Thymus (tissue), 11 donors: Measurements from ENCODE around the gene SMIM41. TPM values are rescaled to one million over a fixed set of nuclear protein-coding genes. Genes with fewer than 3 reads are reported as not detected.

Experiments used
- DNase-seq, 9 donors: peaks; one replicate each; pipeline ENCODE4 v3.0.0-alpha.2; 2013; ENCODE audit warnings: low spot score in 9 of 9, low read depth in 6 of 9, missing footprints in 1 of 9
- H3K27ac ChIP-seq, 2 donors: one replicate each; pipeline ENCODE4 v1.5.1; 2013; ENCODE audit warnings: control low read depth in 1 of 2, low read depth in 1 of 2, low read length in 1 of 2, mild to moderate bottlenecking in 1 of 2, moderate library complexity in 1 of 2
- H3K27me3 ChIP-seq, 2 donors: one replicate each; pipeline ENCODE4 v1.5.1; 2013; ENCODE audit warnings: low read length in 1 of 2; ENCODE audit not compliant: control insufficient read depth in 2 of 2, insufficient read depth in 1 of 2
- H3K36me3 ChIP-seq, 2 donors: one replicate each; pipeline ENCODE4 v1.5.1; 2013; ENCODE audit warnings: low read length in 1 of 2, mild to moderate bottlenecking in 1 of 2, moderate library complexity in 1 of 2; ENCODE audit not compliant: control insufficient read depth in 2 of 2, insufficient read depth in 2 of 2
- H3K4me1 ChIP-seq, 2 donors: one replicate each; pipeline ENCODE4 v1.5.1; 2013; ENCODE audit warnings: low read length in 2 of 2; ENCODE audit not compliant: control insufficient read depth in 2 of 2, insufficient read depth in 2 of 2
- H3K4me3 ChIP-seq, 2 donors: one replicate each; pipeline ENCODE4 v1.5.1; 2013; ENCODE audit warnings: low read length in 2 of 2, control low read depth in 1 of 2, mild to moderate bottlenecking in 1 of 2
- H3K9me3 ChIP-seq, 2 donors: one replicate each; pipeline ENCODE4 v1.5.1; 2013; ENCODE audit warnings: low read length in 1 of 2, mild to moderate bottlenecking in 1 of 2; ENCODE audit not compliant: control insufficient read depth in 2 of 2, insufficient read depth in 1 of 2
- WGBS: extraction: QIAGEN DNeasy Blood & Tissue Kit; methylation state at CpG from one replicate; pipeline ENCODE4 v1.1.7; 2013; 5-methylcytosine and 5-hydroxymethylcytosine counted together
- polyA plus RNA-seq: library from polyadenylated mRNA; stranded (reverse); fragments of 200-250 nt; gene quantifications from one replicate; pipeline ENCODE4 v1.2.3, GENCODE V29; 2013
- total RNA-seq: library from RNA; stranded (reverse); fragments of 120-200 nt; gene quantifications from one replicate; pipeline ENCODE4 v1.2.4, GENCODE V29; 2013
- donor health status: healthy.

The SMIM41 gene
- total and polyA plus RNA-seq, 2 donors = 0.14 to 0.42 TPM

DNA sequence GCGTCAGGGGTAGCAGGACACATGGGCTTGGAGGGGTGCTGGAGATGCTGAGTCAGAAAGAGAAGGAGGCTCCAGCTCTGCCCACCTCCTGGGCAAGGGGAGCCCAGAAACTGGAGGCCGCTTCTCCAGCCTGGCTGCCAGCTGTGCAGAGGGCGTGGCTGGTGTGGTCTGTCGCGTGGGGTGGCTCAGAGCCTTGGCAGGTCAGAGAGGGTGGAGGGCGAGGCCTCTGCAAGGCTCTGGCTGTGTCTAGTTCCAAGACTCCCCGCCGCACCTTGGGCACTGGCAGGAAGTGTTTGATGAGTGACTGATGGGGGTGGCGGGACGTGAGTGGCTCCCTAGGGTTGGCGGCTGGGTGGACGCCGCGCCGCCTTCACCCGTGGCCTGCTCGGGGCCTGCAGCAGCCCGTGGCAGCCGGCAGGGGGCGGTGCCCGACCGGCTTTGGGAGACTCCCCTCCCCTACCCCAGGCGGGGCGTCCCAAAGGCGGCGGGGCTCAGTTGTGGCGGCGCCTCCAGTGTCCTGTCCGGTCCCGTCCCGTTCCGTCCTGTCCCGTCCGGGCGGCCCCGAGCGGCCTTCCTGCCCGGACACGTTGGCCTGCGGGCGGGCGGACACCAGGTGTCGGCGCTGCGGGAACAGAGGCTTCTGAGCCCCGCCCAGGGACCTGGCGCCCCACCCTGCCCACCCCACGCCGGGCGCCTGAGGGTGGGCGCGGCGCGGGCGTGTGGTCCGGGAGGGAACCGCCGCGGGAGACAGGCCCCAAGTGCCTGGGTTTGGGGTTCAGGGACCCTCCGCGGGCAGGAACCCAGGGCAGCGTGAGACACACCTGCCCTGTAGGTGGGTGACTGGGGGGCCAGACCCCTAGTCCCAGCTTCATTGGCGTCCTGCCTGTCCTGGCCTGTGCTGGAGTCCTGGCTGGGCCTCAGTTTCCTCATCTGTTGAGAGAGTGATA is 72.6 kb downstream of the SMIM41 start:
- no peaks in the 10 kb centered on the region for H3K36me3 ChIP-seq
- peak overlapping the region in 1 of 2 donors; percentile 75 for H3K27ac ChIP-seq
- peak in 5 of 9 donors; percentile 11 to 57 (median 39) for DNase-seq
- H3K4me3 ChIP-seq = peak overlapping the region in 1 of 2 donors; percentile 22
- H3K4me1 ChIP-seq = peaks cover 3 to 29% of the 10 kb centered on the region in 2 donors
- 14% methylated on average over 63 of the region's 63 CpGs for WGBS
- H3K27me3 ChIP-seq = peaks cover 6 to 41% of the 10 kb centered on the region in 2 donors
- H3K9me3 ChIP-seq = no peaks in the 10 kb centered on the region

DNA sequence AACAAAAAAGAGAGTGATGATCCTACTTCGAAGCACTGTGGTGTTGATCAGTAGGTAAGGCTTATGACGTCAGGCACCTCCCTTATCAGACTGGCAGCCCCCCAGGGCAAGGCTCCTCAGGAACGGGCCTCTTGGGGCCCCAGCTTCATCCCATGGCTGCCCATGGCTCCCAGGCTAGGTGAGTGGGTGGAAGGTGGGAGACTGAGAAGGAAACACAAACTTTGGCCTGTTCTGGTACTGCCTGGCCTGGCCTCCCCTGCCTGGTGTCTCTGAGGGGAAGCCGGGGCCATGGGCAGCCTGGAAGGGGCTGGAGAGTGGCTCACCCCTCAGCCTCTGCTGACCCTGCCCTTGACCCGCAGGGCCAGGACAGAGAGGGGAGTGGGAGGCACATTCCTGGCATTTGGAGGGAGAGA is 73.4 kb downstream of the SMIM41 start:
- Histone ChIP-seq H3K9me3 (no peaks in the 10 kb centered on the region), H3K27ac (peak overlapping the region in 1 of 2 donors; percentile 75), H3K36me3 (no peaks in the 10 kb centered on the region), H3K4me1 (peaks cover 3 to 29% of the 10 kb centered on the region in 2 donors), H3K4me3 (no peak overlapping the region), H3K27me3 (peaks cover 6 to 42% of the 10 kb centered on the region in 2 donors)
- no peak for DNase-seq
- 95% methylated on average over 5 of the region's 5 CpGs for WGBS

DNA sequence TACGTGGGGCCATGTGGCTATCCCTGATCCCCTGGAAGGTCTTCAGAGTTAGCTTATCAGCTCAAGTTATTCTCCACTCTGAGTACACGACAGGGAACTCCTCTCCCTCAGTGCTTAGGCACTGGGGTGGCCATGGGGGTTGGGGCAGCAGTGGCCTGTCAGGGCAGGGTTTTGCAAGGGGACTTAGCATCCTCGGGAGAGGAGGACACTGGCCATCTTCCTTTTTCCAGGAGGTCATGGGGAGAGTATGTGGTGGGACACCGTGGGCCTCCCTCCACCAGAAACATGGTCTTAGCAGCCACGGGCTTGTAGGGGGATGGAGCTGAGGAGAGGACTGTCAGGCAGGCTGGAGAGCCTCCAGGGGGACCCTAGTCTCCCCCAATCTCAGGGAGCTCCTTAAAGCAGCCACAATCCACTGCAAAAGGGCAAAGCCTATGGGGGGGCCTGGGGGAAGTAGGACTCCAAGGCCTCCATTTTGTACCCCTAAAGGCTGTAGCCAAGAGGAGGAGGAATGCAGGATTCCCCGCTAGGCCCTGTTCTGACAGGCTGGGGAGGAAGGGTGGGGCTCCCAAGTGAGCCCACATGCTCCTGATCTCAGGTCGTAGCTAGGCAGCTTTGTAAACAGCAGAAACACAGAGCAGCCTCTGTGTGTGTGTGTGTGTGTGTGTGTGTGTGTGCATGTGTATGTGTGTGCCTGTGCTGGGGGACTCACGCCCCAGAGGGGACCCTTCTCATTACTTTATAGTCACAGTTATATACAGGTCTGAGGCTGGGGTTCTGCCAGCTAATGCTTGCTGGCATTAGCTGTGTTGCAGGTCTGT is 75.8 kb downstream of the SMIM41 start:
- Histone ChIP-seq H3K9me3 (no peaks in the 10 kb centered on the region), H3K4me3 (no peak overlapping the region), H3K27me3 (peaks cover 6 to 38% of the 10 kb centered on the region in 2 donors), H3K27ac (peak overlapping the region; percentile 36 to 55), H3K36me3 (no peaks in the 10 kb centered on the region), H3K4me1 (peaks cover 3 to 17% of the 10 kb centered on the region in 2 donors)
- peak in 1 of 9 donors; percentile 44 for DNase-seq
- 83% methylated on average over 8 of the region's 8 CpGs for WGBS

- Histone ChIP-seq H3K4me3 (no peak overlapping the region), H3K27ac (no peak overlapping the region), H3K9me3 (no peaks in the 10 kb centered on the region), H3K4me1 (peaks cover 3 to 15% of the 10 kb centered on the region in 2 donors), H3K27me3 (peaks cover 6 to 31% of the 10 kb centered on the region in 2 donors), H3K36me3 (no peaks in the 10 kb centered on the region)
- 85% methylated on average over 4 of the region's 4 CpGs for WGBS
- DNase-seq = no peak
Observed at GRCh38 chr12:52156311-52156710, 76.8 kb downstream of the SMIM41 start.

DNA sequence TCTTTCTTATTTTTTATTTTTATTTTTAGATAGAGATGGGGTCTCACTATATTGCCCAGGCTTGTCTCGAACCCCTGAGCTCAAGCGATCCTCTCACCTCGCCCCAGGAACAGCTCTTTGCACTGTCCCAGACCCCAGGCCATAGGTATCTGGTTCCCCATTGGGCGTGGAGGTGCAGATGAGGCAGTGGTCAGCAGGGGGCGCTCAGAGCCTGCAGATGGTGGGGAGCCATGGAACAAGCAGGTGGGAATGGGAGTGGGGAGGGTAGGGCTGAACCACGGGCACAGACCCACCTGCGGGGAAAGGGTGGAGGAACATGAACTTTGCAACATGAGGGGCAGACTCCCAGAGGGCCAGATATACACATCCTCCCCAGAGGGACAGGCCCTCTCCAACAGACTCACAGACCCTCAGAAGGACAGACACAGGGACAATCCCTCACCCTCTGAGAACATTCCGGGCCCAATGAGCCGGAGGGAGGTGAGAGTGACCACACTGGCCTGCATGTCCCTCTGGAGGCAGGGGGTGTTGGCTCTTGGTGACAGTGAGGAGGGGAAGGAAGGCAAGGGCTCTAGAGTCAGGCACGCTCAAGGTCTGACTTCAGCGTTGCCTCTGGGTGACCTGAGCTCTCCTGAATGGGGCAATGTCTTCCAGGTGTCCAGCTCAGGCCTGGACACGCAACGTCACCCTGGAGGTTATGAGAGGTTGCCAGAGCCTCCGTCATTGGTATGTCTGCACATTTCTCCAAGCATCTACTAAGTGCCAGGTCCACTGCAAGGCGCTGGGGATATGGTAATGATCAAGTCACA is 77.5 kb downstream of the SMIM41 start:
- Histone ChIP-seq H3K27me3 (peaks cover 6 to 24% of the 10 kb centered on the region in 2 donors), H3K4me3 (no peak overlapping the region), H3K36me3 (no peaks in the 10 kb centered on the region), H3K4me1 (peaks cover 3 to 8% of the 10 kb centered on the region in 2 donors), H3K9me3 (no peaks in the 10 kb centered on the region), H3K27ac (peak overlapping the region in 1 of 2 donors; percentile 50)
- WGBS = 56% methylated on average over 15 of the region's 15 CpGs
- peak in 6 of 9 donors; percentile 23 to 63 (median 44) for DNase-seq

- no peak overlapping the region for H3K27ac ChIP-seq
- no peaks in the 10 kb centered on the region for H3K9me3 ChIP-seq
- peaks cover 0 to 8% of the 10 kb centered on the region in 2 donors for H3K4me1 ChIP-seq
- no peaks in the 10 kb centered on the region for H3K36me3 ChIP-seq
- DNase-seq = no peak
- no peak overlapping the region for H3K4me3 ChIP-seq
- H3K27me3 ChIP-seq = peaks cover under 1 to 17% of the 10 kb centered on the region in 2 donors
- WGBS = 96% methylated on average over 5 of the region's 5 CpGs
Observed at GRCh38 chr12:52157566-52158150, 78.2 kb downstream of the SMIM41 start.

Other genes with a start within 250 kb of the SMIM41 start
- gene FIGNL2, start 231.0 kb upstream of the SMIM41 start, total RNA-seq = 0.38 TPM
- gene FIGNL2, start 231.0 kb upstream of the SMIM41 start, polyA plus RNA-seq = 0.52 TPM
- gene ANKRD33, start 191.6 kb upstream of the SMIM41 start, total RNA-seq = not detected
- 0.02 TPM for gene ANKRD33, start 191.6 kb upstream of the SMIM41 start, polyA plus RNA-seq
- gene ACVRL1, start 172.2 kb upstream of the SMIM41 start, total RNA-seq = 14.9 TPM
- 8.9 TPM for gene ACVRL1, start 172.2 kb upstream of the SMIM41 start, polyA plus RNA-seq
- 7.2 TPM for gene ACVR1B, start 128.0 kb upstream of the SMIM41 start, total RNA-seq
- gene ACVR1B, start 128.0 kb upstream of the SMIM41 start, polyA plus RNA-seq = 9.9 TPM
- 9.2 TPM for gene TAMALIN, start 72.8 kb upstream of the SMIM41 start, total RNA-seq
- gene TAMALIN, start 72.8 kb upstream of the SMIM41 start, polyA plus RNA-seq = 47.4 TPM
- gene NR4A1, start 28.3 kb upstream of the SMIM41 start, total RNA-seq = 10.4 TPM
- gene NR4A1, start 28.3 kb upstream of the SMIM41 start, polyA plus RNA-seq = 106 TPM
- gene ATG101, start 9.7 kb upstream of the SMIM41 start, total RNA-seq = 43.3 TPM
- gene ATG101, start 9.7 kb upstream of the SMIM41 start, polyA plus RNA-seq = 36.7 TPM
- gene KRT80, start 112.3 kb downstream of the SMIM41 start, total RNA-seq = 0.14 TPM
- 4.8 TPM for gene KRT80, start 112.3 kb downstream of the SMIM41 start, polyA plus RNA-seq
- 2.8 TPM for gene KRT7, start 153.5 kb downstream of the SMIM41 start, total RNA-seq
- 34.7 TPM for gene KRT7, start 153.5 kb downstream of the SMIM41 start, polyA plus RNA-seq
- gene KRT86, start 194.9 kb downstream of the SMIM41 start, total RNA-seq = 0.42 TPM
- gene KRT86, start 194.9 kb downstream of the SMIM41 start, polyA plus RNA-seq = 1.4 TPM
- gene KRT81, start 211.8 kb downstream of the SMIM41 start, total RNA-seq = 0.19 TPM
- gene KRT81, start 211.8 kb downstream of the SMIM41 start, polyA plus RNA-seq = 3.7 TPM
- gene KRT83, start 241.7 kb downstream of the SMIM41 start, total RNA-seq = 0.33 TPM
- 1.0 TPM for gene KRT83, start 241.7 kb downstream of the SMIM41 start, polyA plus RNA-seq